Thoracic aorta (tissue), 2 donors: Measurements from ENCODE around the gene TRIO. TPM values are rescaled to one million over a fixed set of nuclear protein-coding genes. Genes with fewer than 3 reads are reported as not detected.

Experiments
- ATAC-seq: fragments of 150-250 bp; one replicate; pipeline ENCODE4 v1.8.0; 2017; ENCODE audit warnings: low read depth; ENCODE audit not compliant: insufficient number of reproducible peaks, low FRiP score
- DNase-seq: peaks from one replicate; pipeline ENCODE4 v3.0.0-alpha.2; 2020; ENCODE audit warnings: low spot score
- H3K27ac ChIP-seq, 2 donors: fragments of 200-600 bp; sonication (generic); 1 replicate in 1 of 2; 2 replicates in 1 of 2; pipeline ENCODE4 v1.5.1; 2016; ENCODE audit warnings: mild to moderate bottlenecking in 2 of 2, moderate library complexity in 2 of 2
- H3K27me3 ChIP-seq: fragments of 200-600 bp; sonication (generic); replicated peaks from 2 replicates; pipeline ENCODE4 v1.6.0; 2016; ENCODE audit warnings: mild to moderate bottlenecking; ENCODE audit not compliant: insufficient read depth
- H3K36me3 ChIP-seq: fragments of 200-600 bp; sonication (generic); one replicate; pipeline ENCODE4 v1.5.1; 2016
- H3K4me1 ChIP-seq, 2 donors: fragments of 200-600 bp; sonication (generic); 1 replicate in 1 of 2; 2 replicates in 1 of 2; pipeline versions ENCODE4 v1.5.1 to v1.6.0; 2016; ENCODE audit warnings: low read depth in 2 of 2, mild to moderate bottlenecking in 1 of 2; ENCODE audit not compliant: control insufficient read depth in 1 of 2
- H3K4me3 ChIP-seq: fragments of 200-600 bp; sonication (generic); 2 replicates; pipeline ENCODE4 v1.5.1; 2016; ENCODE audit warnings: mild to moderate bottlenecking
- H3K9me3 ChIP-seq: fragments of 200-600 bp; sonication (generic); 2 replicates; pipeline ENCODE4 v1.5.1; 2016
- CTCF ChIP-seq: fragments of 200-600 bp; sonication (generic); IDR thresholded peaks from one replicate; pipeline ENCODE4 v1.5.1; 2019; ENCODE audit warnings: antibody characterized with exemption
- total RNA-seq, 2 donors: library from RNA; depleted of rRNA; stranded (reverse); fragments of >200 nt; gene quantifications; one replicate each; pipeline versions ENCODE4 v1.1.0 to v1.2.3, GENCODE V29; 2016

The TRIO gene
- total RNA-seq, 2 donors from 2014 or later: 219 to 300 TPM

- DNase-seq (no peak), ATAC-seq (peak; percentile 91)
- Histone ChIP-seq H3K36me3 (no peaks in the 10 kb centered on the region), H3K9me3 (no peaks in the 10 kb centered on the region), H3K27me3 (no peaks in the 10 kb centered on the region), H3K27ac (peak overlapping the region; percentile 96 to 98), H3K4me1 (peaks cover 46 to 97% of the 10 kb centered on the region in 2 donors), H3K4me3 (peak overlapping the region; percentile 35)
- TF ChIP-seq CTCF: no peak
Observed at GRCh38 chr5:14190194-14191164, 47.3 kb downstream of the TRIO start.

GRCh38 chr5:14191325-14191724 is 48.2 kb downstream of the TRIO start:
- H3K36me3 ChIP-seq: no peaks in the 10 kb centered on the region
- no peaks in the 10 kb centered on the region for H3K27me3 ChIP-seq
- no peaks in the 10 kb centered on the region for H3K9me3 ChIP-seq
- peak overlapping the region; percentile 86 to 96 for H3K27ac ChIP-seq
- peak overlapping the region; percentile 35 for H3K4me3 ChIP-seq
- DNase-seq: no peak
- TF ChIP-seq CTCF: no peak
- H3K4me1 ChIP-seq: peaks cover 45 to 97% of the 10 kb centered on the region in 2 donors
- ATAC-seq: no peak

GRCh38 chr5:14193496-14193895 is 50.4 kb downstream of the TRIO start:
- TF ChIP-seq CTCF: no peak
- ATAC-seq (no peak), DNase-seq (no peak)
- no peaks in the 10 kb centered on the region for H3K36me3 ChIP-seq
- no peaks in the 10 kb centered on the region for H3K27me3 ChIP-seq
- H3K9me3 ChIP-seq: no peaks in the 10 kb centered on the region
- peaks cover 32 to 97% of the 10 kb centered on the region in 2 donors for H3K4me1 ChIP-seq
- peak overlapping the region; percentile 1 to 96 for H3K27ac ChIP-seq
- H3K4me3 ChIP-seq: no peak overlapping the region

GRCh38 chr5:14195588-14195987 is 52.4 kb downstream of the TRIO start:
- no peak overlapping the region for H3K4me3 ChIP-seq
- H3K36me3 ChIP-seq: no peaks in the 10 kb centered on the region
- H3K4me1 ChIP-seq: peaks cover 34 to 99% of the 10 kb centered on the region in 2 donors
- no peaks in the 10 kb centered on the region for H3K27me3 ChIP-seq
- ATAC-seq: no peak
- DNase-seq: no peak
- no peaks in the 10 kb centered on the region for H3K9me3 ChIP-seq
- TF ChIP-seq CTCF: no peak
- no peak overlapping the region for H3K27ac ChIP-seq

- no peak for TF ChIP-seq CTCF
- ATAC-seq (no peak), DNase-seq (no peak)
- H3K4me3 ChIP-seq: no peak overlapping the region
- no peak overlapping the region for H3K27ac ChIP-seq
- H3K9me3 ChIP-seq: no peaks in the 10 kb centered on the region
- peaks cover 27 to 99% of the 10 kb centered on the region in 2 donors for H3K4me1 ChIP-seq
- H3K36me3 ChIP-seq: no peaks in the 10 kb centered on the region
- no peaks in the 10 kb centered on the region for H3K27me3 ChIP-seq
Observed at GRCh38 chr5:14197056-14197455, 53.9 kb downstream of the TRIO start.
